GM12891 (cell line): ENCODE data around the gene PSMB7.

Experiments used
- PAX5 ChIP-seq: IDR thresholded peaks from 2 replicates; pipeline ENCODE4 v1.6.1; 2011; ENCODE audit warnings: low read length, moderate library complexity, mild to moderate bottlenecking; ENCODE audit not compliant: insufficient read depth, severe bottlenecking
- POLR2A ChIP-seq: IDR thresholded peaks from 2 replicates; pipeline ENCODE4 v1.6.1; 2011; ENCODE audit warnings: low read depth, low read length, control low read depth
- POLR2AphosphoS5 ChIP-seq: IDR thresholded peaks from 2 replicates; pipeline ENCODE4 v1.6.1; 2011; ENCODE audit warnings: low read depth, low read length, control low read depth
- POU2F2 ChIP-seq: IDR thresholded peaks from 2 replicates; pipeline ENCODE4 v1.6.1; 2011; ENCODE audit warnings: low read depth, mild to moderate bottlenecking, control low read depth, low read length, moderate library complexity
- TAF1 ChIP-seq: IDR thresholded peaks from 2 replicates; pipeline ENCODE4 v1.6.1; 2011; ENCODE audit warnings: low read depth, low read length, control low read depth

DNA sequence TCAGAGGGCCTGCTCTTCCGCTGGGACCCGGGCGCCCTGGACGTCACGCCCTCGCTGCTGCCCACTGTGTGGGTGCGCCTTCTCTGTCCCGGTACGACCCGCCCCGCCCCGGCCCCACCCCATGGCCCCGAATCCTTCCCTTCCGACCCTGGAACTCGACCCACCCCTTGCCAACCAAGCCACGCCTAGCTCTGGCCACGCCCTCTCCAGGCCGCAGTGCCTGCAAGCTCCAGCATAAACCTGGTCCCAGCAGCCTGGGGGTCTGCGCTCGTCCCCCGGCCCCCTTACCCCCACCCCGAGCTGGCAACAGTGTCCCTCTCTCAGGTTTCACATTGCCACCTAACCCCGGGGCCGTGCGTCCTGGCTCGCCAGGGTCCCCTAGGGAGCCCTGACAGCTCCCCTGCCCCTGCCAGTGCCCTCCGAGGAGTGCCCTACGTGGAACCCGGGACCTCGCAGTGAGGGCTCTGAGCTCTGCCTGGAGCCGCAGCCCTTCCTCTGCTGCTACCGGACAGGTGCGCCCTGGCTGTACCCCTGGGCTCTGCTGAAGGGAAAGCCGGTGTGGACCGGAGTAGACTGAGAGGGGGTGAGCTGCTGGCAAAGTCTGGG is 38.4 kb upstream of the PSMB7 start:
- no peak for TF ChIP-seq POU2F2
- no peak for TF ChIP-seq POLR2A
- TF ChIP-seq TAF1 = no peak
- TF ChIP-seq PAX5 = no peak
- no peak for TF ChIP-seq POLR2AphosphoS5
